GM12878 (cell line): Measurements from ENCODE around the gene CMTM2. TPM values are rescaled to one million over a fixed set of nuclear protein-coding genes. Genes with fewer than 3 reads are reported as not detected.

Source experiments
- ATAC-seq: fragments of 200-7000 bp; cut with Tn5 transposase; 3 replicates; pipeline ENCODE4 v1.9.1; 2020; ENCODE audit warnings: mild to moderate bottlenecking, moderate library complexity
- BruUV-seq: library from RNA; stranded (reverse); fragments of 400-500 nt; replicated peaks from 2 replicates; lab custom pipeline; 2021; lab: Mats Ljungman, UMichigan
- CTCF ChIA-PET: fragments of 300-600 bp; sonication (Branson Sonifier 250); formaldehyde crosslinking; extraction: SDS; loops from one replicate; lab custom pipeline; 2021; ENCODE audit warnings: inconsistent platforms; lab: Yijun Ruan, JAX
- POLR2A ChIA-PET: fragments of 350-600 bp; formaldehyde crosslinking; extraction: SDS; loops from one replicate; lab custom pipeline; 2021; ENCODE audit warnings: inconsistent platforms; lab: Charles Lee
- RAD21 ChIA-PET: fragments of 300-600 bp; sonication (Branson Sonifier 250); formaldehyde crosslinking; loops from one replicate; lab custom pipeline; 2023; ENCODE audit warnings: antibody characterized with exemption; ENCODE audit not compliant: unreplicated experiment; lab: Charles Lee
- SMC1A ChIA-PET: fragments of 300-600 bp; sonication (Branson Sonifier 250); formaldehyde crosslinking; loops from one replicate; lab custom pipeline; 2023; ENCODE audit not compliant: unreplicated experiment, uncharacterized antibody; lab: Charles Lee
- DNase-seq: peaks from one replicate; pipeline ENCODE4 v3.0.0-alpha.2; 2011; ENCODE audit warnings: low read depth, low spot score
- FAIRE-seq: peaks from 3 replicates; lab custom pipeline; 2011; peaks lifted over from hg19 to GRCh38; lab: Jason Lieb, UNC
- H2AFZ ChIP-seq: 2 replicates; pipeline ENCODE4 v1.6.0; 2011; ENCODE audit warnings: low read depth, low read length, control low read depth; ENCODE audit not compliant: control insufficient read depth
- H3K27ac ChIP-seq: 2 replicates; pipeline ENCODE4 v1.5.1; 2011; ENCODE audit warnings: control low read depth; ENCODE audit not compliant: control insufficient read depth, insufficient read depth
- H3K27me3 ChIP-seq, 2 experiments: replicated peaks in 1 of 2; 2 replicates each; pipeline versions ENCODE4 v1.6.0 to v1.6.1; 2011; ENCODE audit warnings: low read length in 1 of 2; ENCODE audit not compliant: control insufficient read depth in 2 of 2, insufficient read depth in 2 of 2
- H3K36me3 ChIP-seq, 2 experiments: 2 replicates each; pipeline ENCODE4 v1.5.1; 2011; ENCODE audit warnings: low read length in 1 of 2; ENCODE audit not compliant: control insufficient read depth in 2 of 2, insufficient read depth in 2 of 2
- H3K4me1 ChIP-seq: 2 replicates; pipeline ENCODE4 v1.6.1; 2011; ENCODE audit warnings: mild to moderate bottlenecking, low read length, moderate library complexity, mixed read lengths; ENCODE audit not compliant: control insufficient read depth, insufficient read depth
- H3K4me2 ChIP-seq: 2 replicates; pipeline ENCODE4 v1.6.0; 2011; ENCODE audit warnings: control low read depth; ENCODE audit not compliant: control insufficient read depth, insufficient read depth
- H3K4me3 ChIP-seq: fragments of 200-600 bp; sonication (generic); 2 replicates; pipeline ENCODE4 v1.5.1; 2016
- H3K79me2 ChIP-seq: 2 replicates; pipeline ENCODE4 v1.6.0; 2011; ENCODE audit warnings: low read length; ENCODE audit not compliant: control insufficient read depth, insufficient read depth
- H3K9ac ChIP-seq: 2 replicates; pipeline ENCODE4 v1.8.0; 2011; ENCODE audit warnings: low read length, control low read depth, mixed read lengths; ENCODE audit not compliant: control insufficient read depth, insufficient read depth
- H3K9me3 ChIP-seq: replicated peaks from 3 replicates; pipeline ENCODE4 v1.5.1; 2011; ENCODE audit warnings: mild to moderate bottlenecking, low read length; ENCODE audit not compliant: control insufficient read depth, insufficient read depth
- H4K20me1 ChIP-seq: 2 replicates; pipeline ENCODE4 v1.6.0; 2011; ENCODE audit not compliant: control insufficient read depth, insufficient read depth
- ASH2L ChIP-seq: fragments of 300-600, 200-600 bp; sonication (generic); IDR thresholded peaks from 2 replicates; pipeline ENCODE4 v1.6.1; 2017; ENCODE audit warnings: low read depth, mild to moderate bottlenecking, borderline replicate concordance
- CBFB ChIP-seq: IDR thresholded peaks from 2 replicates; pipeline ENCODE4 v1.6.1; 2016; ENCODE audit warnings: antibody characterized with exemption, low read depth
- KLF5 ChIP-seq: fragments of 450-650 bp; IDR thresholded peaks from 2 replicates; pipeline ENCODE4 v1.6.1; 2014; ENCODE audit warnings: mild to moderate bottlenecking; ENCODE audit not compliant: partially characterized antibody
- MEF2A ChIP-seq: IDR thresholded peaks from 2 replicates; pipeline ENCODE4 v1.6.1; 2011; ENCODE audit warnings: low read depth, mild to moderate bottlenecking, low read length, moderate library complexity; ENCODE audit not compliant: insufficient read depth
- MTA2 ChIP-seq: fragments of 450-650 bp; IDR thresholded peaks from 2 replicates; pipeline ENCODE4 v1.6.1; 2016; ENCODE audit warnings: low read depth, mild to moderate bottlenecking, moderate library complexity
- PAX5 ChIP-seq: IDR thresholded peaks from 2 replicates; pipeline ENCODE4 v1.6.1; 2011; ENCODE audit warnings: low read depth, low read length, borderline replicate concordance
- RUNX3 ChIP-seq: IDR thresholded peaks from 2 replicates; pipeline ENCODE4 v1.6.1; 2012; ENCODE audit warnings: low read length, inconsistent platforms
- TCF7 ChIP-seq: IDR thresholded peaks from 2 replicates; pipeline ENCODE4 v1.6.1; 2014; ENCODE audit warnings: antibody characterized with exemption, borderline replicate concordance
- ZBED1 ChIP-seq: IDR thresholded peaks from 2 replicates; pipeline ENCODE4 v1.6.1; 2016; ENCODE audit warnings: borderline replicate concordance
- ZNF24 ChIP-seq: fragments of 450-650 bp; IDR thresholded peaks from 2 replicates; pipeline ENCODE4 v1.6.1; 2017; ENCODE audit warnings: antibody characterized with exemption, mild to moderate bottlenecking
- ZNF384 ChIP-seq: IDR thresholded peaks from 2 replicates; pipeline ENCODE4 v1.6.1; 2012; ENCODE audit warnings: low read depth, mild to moderate bottlenecking, low read length, improper control_type of control experiment, borderline replicate concordance
- WGBS: methylation state at CpG from one replicate; pipeline ENCODE4 v1.1.6; 2016; ENCODE audit warnings: low lambda C conversion rate; ENCODE audit not compliant: insufficient replicate concordance, insufficient coverage; ENCODE audit errors: missing lambda C conversion rate; 5-methylcytosine and 5-hydroxymethylcytosine counted together
- in situ Hi-C: fragments of 300-500 bp; cut with MboI; formaldehyde crosslinking; loops from 9 replicates; pipeline ENCODE4 v1.14.3; 2018; ENCODE audit warnings: mixed read lengths
- intact Hi-C: fragments of 100-400 bp; cut with micrococcal nuclease; formaldehyde crosslinking; loops from one replicate; pipeline ENCODE4 v1.14.2; 2022; ENCODE audit not compliant: unreplicated experiment
- polyA plus RNA-seq, 11 experiments: library from polyadenylated mRNA; depleted of rRNA in 4 of 11; unstranded in 6 of 11; stranded (reverse) in 5 of 11; fragments of >200 nt; fragmentation: Nextera tagmentation in 4 of 11; fragmentation: Illumina TruSeq in 1 of 11; extraction: Ambion mirVana in 4 of 11; extraction: Trizol in 1 of 11; gene quantifications; 1 replicate in 1 of 11; 2 replicates in 10 of 11; pipeline versions ENCODE4 v1.2.1 to v1.2.3, GENCODE V29; 2011 to 2016; ENCODE audit warnings: inconsistent platforms in 2 of 11, missing spikeins in 2 of 11, low read depth in 1 of 11
- total RNA-seq, 4 experiments: library from RNA; depleted of rRNA in 3 of 4; stranded (reverse); fragments of >200 nt in 3 of 4; fragmentation: Illumina TruSeq in 1 of 4; extraction: Trizol in 1 of 4; gene quantifications; 2 replicates each; pipeline versions ENCODE4 v1.2.1 to v1.2.3, GENCODE V29; 2013 to 2021
- TF ChIP-seq, protein P1 (sequence below): IDR thresholded peaks from 2 replicates; pipeline ENCODE4 v1.6.1; 2011; ENCODE audit warnings: mild to moderate bottlenecking, low read depth, low read length, moderate library complexity; ENCODE audit not compliant: insufficient replicate concordance
- TF ChIP-seq, protein P2 (sequence below): IDR thresholded peaks from 2 replicates; pipeline ENCODE4 v1.6.1; 2011; ENCODE audit warnings: low read depth, low read length, improper control_type of control experiment, borderline replicate concordance
- TF ChIP-seq, protein P3 (sequence below): fragments of 150-350 bp; IDR thresholded peaks from 2 replicates; pipeline ENCODE4 v1.6.1; 2014; ENCODE audit warnings: mild to moderate bottlenecking, low read depth, low read length
- TF ChIP-seq, protein P4 (sequence below): fragments of 450-650 bp; IDR thresholded peaks from 2 replicates; pipeline ENCODE4 v1.6.1; 2018; ENCODE audit warnings: borderline replicate concordance, mild to moderate bottlenecking; ENCODE audit not compliant: partially characterized antibody
- TF ChIP-seq, protein P5 (sequence below): fragments of 450-650 bp; IDR thresholded peaks from 2 replicates; pipeline ENCODE4 v1.6.1; 2017; ENCODE audit warnings: low read depth, mild to moderate bottlenecking, moderate library complexity

Gene CMTM2
- total and polyA plus RNA-seq, 10 of the 15 experiments (the other 5 are each of a cell fraction or from before 2014, with no cell fraction given): 0.26 to 0.34 TPM; not detected in 8

DNA sequence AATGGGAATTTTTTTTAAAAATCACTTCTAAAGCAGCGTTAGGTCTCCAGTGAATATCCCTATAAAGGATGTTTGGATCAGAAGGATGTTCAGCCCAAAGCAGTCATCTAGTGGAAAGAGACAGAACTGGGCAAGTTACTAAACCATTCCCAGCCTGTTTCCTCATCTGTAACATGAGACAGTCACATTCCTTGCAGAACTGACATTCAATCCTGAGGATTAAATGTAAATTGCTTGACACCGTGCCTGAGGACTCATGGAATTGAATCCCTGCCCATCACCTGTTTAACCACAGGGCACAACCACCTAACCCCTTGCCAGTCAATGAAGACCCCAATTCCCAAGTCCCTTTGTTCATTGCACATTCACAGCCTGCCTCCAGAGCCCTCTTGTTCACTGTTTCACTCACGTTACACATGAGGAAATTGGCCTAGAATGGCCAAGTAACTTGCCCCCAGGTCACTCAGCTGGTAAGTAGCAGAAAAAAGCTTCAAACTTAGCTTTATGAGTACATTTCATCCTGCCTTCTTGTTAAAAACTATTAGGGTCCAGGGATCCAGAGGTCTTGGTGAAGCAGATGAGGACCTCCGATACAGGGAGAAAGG lies 1.4 kb downstream of the CMTM2 start:
- Histone ChIP-seq H3K79me2 (no peaks in the 10 kb centered on the region), H3K9me3 (no peaks in the 10 kb centered on the region), H4K20me1 (no peaks in the 10 kb centered on the region), H3K4me3 (no peak overlapping the region), H2AFZ (no peak overlapping the region), H3K4me2 (no peak overlapping the region), H3K9ac (no peak overlapping the region), H3K27me3 (peaks cover 7 to 10% of the 10 kb centered on the region in 2 experiments; a peak in 3 of 4 replicates), H3K27ac (no peak overlapping the region), H3K4me1 (peaks cover 3% of the 10 kb centered on the region; the same call in 1 of the 2 replicates), H3K36me3 (no peaks in the 10 kb centered on the region)
- ChIA-PET RAD21 (interaction anchor here (1.3 kb wide), 1 partner anchor 28 kb away, joined by 3 read pairs; the partner anchor contains the start of gene CKLF), SMC1A (no interaction called here), CTCF (interaction anchor here (0.6 to 4.7 kb wide), 4 partner anchors 9 to 73 kb away, joined by 3 to 31 read pairs (median 4); no protein-coding TSS in a partner anchor), POLR2A (no interaction called here)
- in situ Hi-C loops: no loop called here
- FAIRE-seq: no peak
- DNase-seq: no peak
- ATAC-seq: no peak
- intact Hi-C loops: no loop called here
- no TSS peak for BruUV-seq
- 52% methylated on average over 4 of the region's 4 CpGs for WGBS
- TF ChIP-seq PAX5: no peak
- no peak for TF ChIP-seq KLF5
- TF ChIP-seq, protein P1, sequence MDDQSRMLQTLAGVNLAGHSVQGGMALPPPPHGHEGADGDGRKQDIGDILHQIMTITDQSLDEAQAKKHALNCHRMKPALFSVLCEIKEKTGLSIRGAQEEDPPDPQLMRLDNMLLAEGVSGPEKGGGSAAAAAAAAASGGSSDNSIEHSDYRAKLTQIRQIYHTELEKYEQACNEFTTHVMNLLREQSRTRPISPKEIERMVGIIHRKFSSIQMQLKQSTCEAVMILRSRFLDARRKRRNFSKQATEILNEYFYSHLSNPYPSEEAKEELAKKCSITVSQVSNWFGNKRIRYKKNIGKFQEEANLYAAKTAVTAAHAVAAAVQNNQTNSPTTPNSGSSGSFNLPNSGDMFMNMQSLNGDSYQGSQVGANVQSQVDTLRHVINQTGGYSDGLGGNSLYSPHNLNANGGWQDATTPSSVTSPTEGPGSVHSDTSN: no peak
- TF ChIP-seq ZNF24: no peak
- no peak for TF ChIP-seq RUNX3
- TF ChIP-seq MTA2: no peak
- TF ChIP-seq, protein P2, sequence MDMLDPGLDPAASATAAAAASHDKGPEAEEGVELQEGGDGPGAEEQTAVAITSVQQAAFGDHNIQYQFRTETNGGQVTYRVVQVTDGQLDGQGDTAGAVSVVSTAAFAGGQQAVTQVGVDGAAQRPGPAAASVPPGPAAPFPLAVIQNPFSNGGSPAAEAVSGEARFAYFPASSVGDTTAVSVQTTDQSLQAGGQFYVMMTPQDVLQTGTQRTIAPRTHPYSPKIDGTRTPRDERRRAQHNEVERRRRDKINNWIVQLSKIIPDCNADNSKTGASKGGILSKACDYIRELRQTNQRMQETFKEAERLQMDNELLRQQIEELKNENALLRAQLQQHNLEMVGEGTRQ: no peak
- TF ChIP-seq, protein P3, sequence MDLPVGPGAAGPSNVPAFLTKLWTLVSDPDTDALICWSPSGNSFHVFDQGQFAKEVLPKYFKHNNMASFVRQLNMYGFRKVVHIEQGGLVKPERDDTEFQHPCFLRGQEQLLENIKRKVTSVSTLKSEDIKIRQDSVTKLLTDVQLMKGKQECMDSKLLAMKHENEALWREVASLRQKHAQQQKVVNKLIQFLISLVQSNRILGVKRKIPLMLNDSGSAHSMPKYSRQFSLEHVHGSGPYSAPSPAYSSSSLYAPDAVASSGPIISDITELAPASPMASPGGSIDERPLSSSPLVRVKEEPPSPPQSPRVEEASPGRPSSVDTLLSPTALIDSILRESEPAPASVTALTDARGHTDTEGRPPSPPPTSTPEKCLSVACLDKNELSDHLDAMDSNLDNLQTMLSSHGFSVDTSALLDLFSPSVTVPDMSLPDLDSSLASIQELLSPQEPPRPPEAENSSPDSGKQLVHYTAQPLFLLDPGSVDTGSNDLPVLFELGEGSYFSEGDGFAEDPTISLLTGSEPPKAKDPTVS: no peak
- TF ChIP-seq, protein P4, sequence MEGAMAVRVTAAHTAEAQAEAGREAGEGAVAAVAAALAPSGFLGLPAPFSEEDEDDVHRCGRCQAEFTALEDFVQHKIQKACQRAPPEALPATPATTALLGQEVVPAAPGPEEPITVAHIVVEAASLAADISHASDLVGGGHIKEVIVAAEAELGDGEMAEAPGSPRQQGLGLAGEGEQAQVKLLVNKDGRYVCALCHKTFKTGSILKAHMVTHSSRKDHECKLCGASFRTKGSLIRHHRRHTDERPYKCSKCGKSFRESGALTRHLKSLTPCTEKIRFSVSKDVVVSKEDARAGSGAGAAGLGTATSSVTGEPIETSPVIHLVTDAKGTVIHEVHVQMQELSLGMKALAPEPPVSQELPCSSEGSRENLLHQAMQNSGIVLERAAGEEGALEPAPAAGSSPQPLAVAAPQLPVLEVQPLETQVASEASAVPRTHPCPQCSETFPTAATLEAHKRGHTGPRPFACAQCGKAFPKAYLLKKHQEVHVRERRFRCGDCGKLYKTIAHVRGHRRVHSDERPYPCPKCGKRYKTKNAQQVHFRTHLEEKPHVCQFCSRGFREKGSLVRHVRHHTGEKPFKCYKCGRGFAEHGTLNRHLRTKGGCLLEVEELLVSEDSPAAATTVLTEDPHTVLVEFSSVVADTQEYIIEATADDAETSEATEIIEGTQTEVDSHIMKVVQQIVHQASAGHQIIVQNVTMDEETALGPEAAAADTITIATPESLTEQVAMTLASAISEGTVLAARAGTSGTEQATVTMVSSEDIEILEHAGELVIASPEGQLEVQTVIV: no peak
- TF ChIP-seq ASH2L: no peak
- TF ChIP-seq MEF2A: no peak
- TF ChIP-seq TCF7: no peak
- no peak for TF ChIP-seq ZNF384
- TF ChIP-seq ZBED1: no peak
- TF ChIP-seq, protein P5, sequence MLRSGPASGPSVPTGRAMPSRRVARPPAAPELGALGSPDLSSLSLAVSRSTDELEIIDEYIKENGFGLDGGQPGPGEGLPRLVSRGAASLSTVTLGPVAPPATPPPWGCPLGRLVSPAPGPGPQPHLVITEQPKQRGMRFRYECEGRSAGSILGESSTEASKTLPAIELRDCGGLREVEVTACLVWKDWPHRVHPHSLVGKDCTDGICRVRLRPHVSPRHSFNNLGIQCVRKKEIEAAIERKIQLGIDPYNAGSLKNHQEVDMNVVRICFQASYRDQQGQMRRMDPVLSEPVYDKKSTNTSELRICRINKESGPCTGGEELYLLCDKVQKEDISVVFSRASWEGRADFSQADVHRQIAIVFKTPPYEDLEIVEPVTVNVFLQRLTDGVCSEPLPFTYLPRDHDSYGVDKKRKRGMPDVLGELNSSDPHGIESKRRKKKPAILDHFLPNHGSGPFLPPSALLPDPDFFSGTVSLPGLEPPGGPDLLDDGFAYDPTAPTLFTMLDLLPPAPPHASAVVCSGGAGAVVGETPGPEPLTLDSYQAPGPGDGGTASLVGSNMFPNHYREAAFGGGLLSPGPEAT: no peak
- TF ChIP-seq CBFB: no peak
